VCaP (cell line): ENCODE results near the gene OSR1.

ENCODE experiments used
- H3K27ac ChIP-seq: fragments of 450-650 bp; 2 replicates; pipeline ENCODE4 v1.5.1; 2017
- CTCF ChIP-seq: fragments of 450-650 bp; conservative IDR thresholded peaks from 2 replicates; pipeline ENCODE4 v1.5.1; 2017; ENCODE audit warnings: mild to moderate bottlenecking, moderate library complexity

The OSR1 gene

GRCh38 chr2:19362755-19363473, 4.5 kb upstream of the OSR1 start:
- H3K27ac ChIP-seq: peak overlapping the region; percentile 49; the same call in 1 of the 2 replicates
- peak; percentile 83 for TF ChIP-seq CTCF

- peak overlapping the region; percentile 49; the same call in 1 of the 2 replicates for H3K27ac ChIP-seq
- TF ChIP-seq CTCF: no peak
Measured at GRCh38 chr2:19362094-19362754, 3.8 kb upstream of the OSR1 start.

- TF ChIP-seq CTCF: no peak
- no peak overlapping the region; the same call in 1 of the 2 replicates for H3K27ac ChIP-seq
Measured at GRCh38 chr2:19361325-19361990, 3.0 kb upstream of the OSR1 start.

- no peak for TF ChIP-seq CTCF
Measured at GRCh38 chr2:19360966-19361321, 2.5 kb upstream of the OSR1 start.

GRCh38 chr2:19360266-19360965, 2.0 kb upstream of the OSR1 start:
- no peak overlapping the region for H3K27ac ChIP-seq
- TF ChIP-seq CTCF: no peak

More at GRCh38 chr2:19360966-19361321, 2.5 kb upstream of the OSR1 start:
- H3K27ac ChIP-seq: no peak overlapping the region

GRCh38 chr2:19359456-19359855, 1.0 kb upstream of the OSR1 start:
- no peak for TF ChIP-seq CTCF
- no peak overlapping the region for H3K27ac ChIP-seq

GRCh38 chr2:19359021-19359357, 566 bp upstream of the OSR1 start:
- TF ChIP-seq CTCF: no peak
- no peak overlapping the region for H3K27ac ChIP-seq
